SKM-1 (cell line): Measurements from ENCODE around the gene TAF6.
A peak's percentile ranks its signal among the peaks of the same experiment; 100 is the strongest.
"Not testable (repeated sequence)": the region's sequence is repeated elsewhere in the genome, so short reads cannot be mapped to it uniquely, and the experiment has no call there.

Experiments used
- DNase-seq: peaks from one replicate; lab custom pipeline; 2025; ENCODE audit not compliant: unreplicated experiment; lab: John Stamatoyannopoulos, UW

TAF6 gene

DNA sequence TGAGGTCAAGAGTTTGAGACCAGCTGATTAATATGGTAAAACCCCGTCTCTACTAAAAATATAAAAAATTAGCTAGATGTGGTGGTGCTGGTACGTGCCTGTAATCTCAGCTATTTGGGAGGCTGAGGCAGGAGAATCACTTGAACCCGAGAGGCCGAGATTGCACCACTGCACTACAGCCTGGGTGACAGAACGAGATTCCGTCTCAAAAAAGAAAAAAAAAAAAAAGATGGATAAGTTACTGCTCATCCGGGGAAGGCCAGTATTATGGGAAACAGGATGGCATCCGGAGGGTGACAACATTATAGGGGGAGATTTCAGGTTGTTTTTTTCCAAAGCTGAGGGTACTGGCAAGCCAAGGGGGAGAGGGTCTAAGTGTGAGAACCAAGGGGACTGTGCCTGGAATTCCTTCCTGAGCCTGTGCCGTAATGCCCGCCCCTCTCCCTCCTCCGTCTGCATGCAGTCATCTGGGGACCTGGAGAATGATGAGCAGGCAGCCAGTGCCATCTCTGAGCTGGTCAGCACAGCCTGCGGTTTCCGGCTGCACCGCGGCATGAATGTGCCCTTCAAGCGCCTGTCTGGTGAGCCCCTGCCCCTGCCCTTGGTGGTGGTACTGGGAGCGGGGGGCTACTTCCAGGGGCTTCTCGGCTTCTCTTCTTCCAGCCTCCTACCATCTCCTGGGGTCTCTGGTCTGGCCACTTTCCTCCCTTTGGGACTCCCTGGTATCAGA, 33.9 kb upstream of the TAF6 start:
- DNase-seq = no peak

DNA sequence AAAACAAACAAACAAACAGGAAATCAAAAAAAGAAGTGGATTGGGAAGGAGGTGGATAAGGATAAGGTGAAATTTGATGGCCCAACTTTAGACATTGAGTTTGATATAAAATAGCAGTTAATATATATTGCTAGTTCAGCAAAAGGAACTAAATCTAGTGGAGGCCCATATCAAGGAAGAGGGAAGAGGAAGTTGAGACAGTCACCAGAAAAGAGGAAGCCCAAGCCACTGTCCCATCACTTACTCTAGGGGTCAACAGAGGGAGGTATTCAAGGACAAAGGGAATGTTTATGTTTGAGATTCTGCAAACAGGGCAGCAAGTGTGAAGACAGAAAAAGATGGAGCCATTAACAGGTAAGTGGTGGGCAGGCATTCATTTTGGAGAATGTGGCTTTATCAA, 33.2 kb upstream of the TAF6 start:
- peak; percentile 89 for DNase-seq

DNA sequence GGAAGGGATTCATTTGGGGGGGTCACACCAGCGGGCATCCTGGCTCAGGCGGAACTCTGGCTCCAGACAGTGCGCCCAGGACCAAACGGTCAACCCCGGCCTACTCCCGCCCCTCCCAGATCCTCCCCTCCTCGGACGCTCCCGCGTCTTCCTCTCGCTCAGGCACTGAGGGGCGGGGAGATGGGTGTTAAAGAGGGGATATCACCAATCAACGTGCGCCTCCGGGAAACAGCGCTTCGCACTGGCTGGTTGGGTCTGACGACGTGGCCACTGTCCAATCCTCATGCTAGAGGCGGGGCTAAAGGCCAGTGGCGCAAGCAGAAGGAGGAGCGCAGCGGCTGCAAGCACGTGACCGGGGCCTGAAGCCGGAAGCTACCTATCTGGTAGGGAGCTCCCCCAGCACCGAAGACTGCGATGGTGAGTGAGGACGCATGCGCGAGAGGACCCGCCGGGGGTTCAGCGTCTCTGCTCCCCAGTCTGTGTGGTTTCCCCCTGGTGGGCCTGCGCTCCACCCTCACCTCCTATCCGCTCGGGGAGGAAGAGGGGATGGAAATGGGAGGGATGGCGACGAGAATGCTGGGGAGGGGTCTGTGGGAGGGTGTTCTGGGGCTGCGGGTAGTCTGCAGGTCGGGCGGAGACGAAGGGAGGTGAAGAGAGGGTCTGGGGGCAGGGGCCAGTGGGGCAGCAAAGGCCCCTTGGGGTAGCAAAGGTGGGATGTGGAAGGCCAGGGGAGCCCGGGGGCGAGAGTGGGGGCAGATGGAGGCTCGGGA, 29.6 kb upstream of the TAF6 start, which contains the start of gene LAMTOR4:
Gene LAMTOR4 (plus strand): TSS at position 360 of the 770 bp plus-strand sequence. CDS start 55 bp downstream, at position 415.
- DNase-seq = peak; percentile 99

DNA sequence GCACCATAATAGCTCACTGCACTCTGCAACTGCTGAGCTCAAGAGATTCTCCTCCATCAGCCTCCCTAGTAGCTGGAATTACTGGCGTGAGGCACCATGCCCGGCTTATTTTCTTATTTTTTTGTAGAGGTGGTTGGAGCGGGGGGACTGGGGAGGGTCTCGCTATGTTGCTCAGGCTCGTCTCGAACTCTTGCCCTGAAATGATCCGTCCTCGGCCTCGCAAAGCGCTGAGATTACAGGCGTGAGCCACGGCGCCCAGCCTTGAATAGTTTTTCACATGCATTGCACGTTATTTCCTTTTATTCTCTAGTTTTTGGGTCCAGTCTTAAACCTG, 29.0 kb upstream of the TAF6 start:
- no peak for DNase-seq

DNA sequence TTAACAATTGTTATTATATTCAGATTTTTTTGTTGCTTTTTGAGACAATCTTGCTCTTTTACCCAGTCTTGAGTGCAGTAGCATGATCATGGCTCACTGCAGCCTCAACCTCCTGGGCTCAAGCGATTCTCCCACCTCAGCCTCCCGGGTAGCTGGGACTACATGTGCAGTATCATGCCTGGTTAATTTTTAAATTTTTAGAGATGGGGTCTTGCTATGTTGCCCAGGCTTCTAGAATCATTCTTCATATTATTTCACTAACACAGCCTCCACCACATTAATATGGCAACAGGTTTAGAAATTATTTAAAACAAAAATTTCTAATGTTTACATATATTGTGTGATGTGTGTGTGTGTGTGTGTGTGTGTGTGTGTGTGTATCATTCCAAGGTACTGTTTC, 28.1 kb upstream of the TAF6 start:
- DNase-seq = no peak

DNA sequence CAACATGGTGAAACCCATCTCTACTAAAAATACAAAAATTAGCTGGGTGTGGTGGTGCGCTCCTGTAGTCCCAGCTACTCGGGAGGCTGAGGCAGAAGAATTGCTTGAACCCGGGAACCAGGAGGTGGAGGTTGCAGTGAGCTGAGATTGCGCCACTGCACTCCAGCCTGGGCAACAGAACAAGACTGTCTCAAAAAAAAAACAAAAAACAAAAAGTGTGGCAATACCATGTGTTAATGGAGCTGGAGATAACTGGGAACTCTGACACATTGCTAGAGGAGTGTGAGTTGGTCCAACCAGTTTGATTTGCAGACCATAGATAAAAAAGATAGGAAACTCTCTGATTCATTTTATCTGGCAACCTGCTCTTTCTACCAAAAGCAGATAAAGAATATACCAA, 27.2 kb upstream of the TAF6 start:
- not testable (repeated sequence) for DNase-seq

DNA sequence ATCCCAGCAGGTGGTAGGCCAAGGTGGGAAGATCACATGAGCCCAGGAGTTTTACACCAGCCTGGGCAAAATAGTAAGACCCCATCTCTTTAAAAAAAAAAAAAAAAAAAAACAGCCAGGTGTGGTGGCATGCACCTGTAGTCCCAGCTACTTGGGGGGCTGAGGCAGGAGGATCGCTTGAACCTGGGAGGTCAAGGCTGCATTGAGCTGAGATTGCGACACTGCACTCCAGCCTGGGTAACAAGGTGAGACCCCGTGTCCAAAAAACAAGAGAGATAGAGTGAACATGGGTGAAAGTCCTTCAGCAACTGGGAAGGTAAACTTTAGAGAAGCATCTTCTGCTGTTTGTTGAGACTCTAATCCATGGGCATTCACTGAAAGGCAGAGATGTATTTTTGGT, 23.3 kb upstream of the TAF6 start:
- no peak for DNase-seq

DNA sequence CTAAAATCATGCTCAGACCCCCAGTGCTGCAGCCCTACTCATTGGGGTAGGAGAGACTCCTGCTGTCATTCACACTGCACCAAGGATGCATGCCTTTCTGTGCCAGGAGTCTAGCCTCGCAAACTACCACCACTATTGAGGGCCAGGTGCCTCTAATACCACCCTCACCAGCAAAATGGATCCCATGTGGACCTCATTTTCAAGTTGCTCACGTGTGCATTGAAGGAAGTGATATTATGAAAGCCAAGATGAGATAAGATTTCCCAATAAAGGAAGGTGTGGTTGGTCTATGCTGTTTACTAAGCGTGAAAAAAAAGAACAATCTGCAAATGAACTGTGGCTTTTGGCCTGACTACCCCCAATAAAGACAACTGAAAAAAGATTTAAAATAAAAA, 22.4 kb upstream of the TAF6 start:
- peak; percentile 24 for DNase-seq

DNA sequence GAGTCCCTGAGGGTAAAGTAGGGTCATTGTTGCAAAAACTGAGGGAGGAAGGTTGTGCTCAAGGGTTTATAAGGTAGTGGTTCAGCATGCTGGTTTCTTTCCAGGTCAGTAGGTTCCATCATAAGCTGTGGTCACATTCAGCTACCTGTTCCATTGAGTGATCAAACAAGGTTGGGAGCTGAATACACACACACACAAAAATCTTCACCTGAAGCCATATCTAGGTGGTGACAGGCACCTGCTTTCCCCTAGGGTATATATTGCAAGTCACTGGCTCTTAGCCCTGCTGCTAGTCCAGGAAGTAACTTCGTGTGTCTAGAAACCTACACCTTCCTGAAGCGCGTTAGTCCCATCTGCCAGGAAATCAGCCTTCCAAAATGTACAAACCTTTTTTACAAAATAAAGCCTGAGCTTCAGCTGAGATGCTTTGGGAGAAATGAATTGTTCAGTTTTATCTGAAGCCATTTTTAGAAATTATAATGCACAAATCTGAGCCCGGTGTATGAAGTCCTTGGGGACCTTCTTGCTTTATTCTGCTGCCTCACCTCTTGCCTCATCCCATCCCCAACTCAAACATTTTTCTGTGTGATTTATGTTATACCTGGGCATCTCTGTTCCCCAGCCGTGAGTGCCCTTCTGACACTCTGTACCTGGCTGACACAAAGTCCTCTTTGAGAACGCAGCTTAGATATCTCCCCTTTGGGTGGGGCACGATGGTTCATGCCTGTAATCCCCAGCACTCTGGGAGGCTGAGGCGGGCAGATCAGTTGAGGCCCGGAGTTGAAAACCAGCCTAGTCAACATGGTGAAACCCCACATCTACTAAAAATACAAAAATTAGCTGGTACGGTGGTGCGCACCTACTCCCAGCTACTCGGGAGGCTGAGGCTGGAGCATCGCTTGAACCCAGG, 18.9 kb upstream of the TAF6 start:
- DNase-seq = no peak

DNA sequence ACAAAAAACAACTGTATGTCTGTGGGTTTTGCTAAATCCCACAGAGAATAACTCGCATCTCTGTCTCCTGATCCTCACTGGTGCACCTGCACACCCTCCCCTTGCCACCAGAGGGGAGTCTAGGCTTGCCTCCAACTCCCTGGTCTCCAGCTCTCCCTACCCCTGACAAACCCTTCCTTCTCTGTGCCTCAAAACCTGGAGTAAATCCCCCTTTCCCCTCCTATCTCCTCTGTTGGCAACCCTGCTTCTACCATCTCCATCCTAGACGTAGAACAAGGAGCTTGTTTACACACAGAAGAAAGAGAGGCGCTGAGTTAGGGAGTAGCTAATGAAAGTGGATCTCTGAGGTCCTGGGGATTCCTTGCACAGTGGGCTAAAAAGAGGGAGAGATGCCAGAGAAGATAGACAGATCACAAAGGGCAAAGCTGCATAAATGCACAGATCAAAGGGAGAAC, 13.6 kb upstream of the TAF6 start:
- peak; percentile 68 for DNase-seq

DNA sequence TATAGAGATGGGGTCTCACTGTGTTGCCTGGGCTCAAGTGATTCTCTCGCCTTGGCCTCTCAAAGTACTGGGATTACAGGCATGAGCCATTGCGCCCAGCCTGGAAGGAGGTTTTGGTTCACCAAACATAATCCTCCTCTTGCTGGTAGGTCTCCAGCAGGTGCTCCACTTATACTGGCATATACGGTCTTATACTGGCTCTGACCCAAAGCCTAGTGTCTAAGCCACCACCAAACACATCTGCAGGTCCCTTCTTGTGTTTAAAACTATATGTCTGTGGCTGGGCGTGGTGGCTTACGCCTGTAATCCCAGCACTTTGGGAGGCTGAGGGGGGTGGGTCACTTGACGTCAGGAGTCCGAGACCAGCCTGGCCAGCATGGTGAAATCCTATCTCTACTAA, 13.0 kb upstream of the TAF6 start:
- no peak for DNase-seq

DNA sequence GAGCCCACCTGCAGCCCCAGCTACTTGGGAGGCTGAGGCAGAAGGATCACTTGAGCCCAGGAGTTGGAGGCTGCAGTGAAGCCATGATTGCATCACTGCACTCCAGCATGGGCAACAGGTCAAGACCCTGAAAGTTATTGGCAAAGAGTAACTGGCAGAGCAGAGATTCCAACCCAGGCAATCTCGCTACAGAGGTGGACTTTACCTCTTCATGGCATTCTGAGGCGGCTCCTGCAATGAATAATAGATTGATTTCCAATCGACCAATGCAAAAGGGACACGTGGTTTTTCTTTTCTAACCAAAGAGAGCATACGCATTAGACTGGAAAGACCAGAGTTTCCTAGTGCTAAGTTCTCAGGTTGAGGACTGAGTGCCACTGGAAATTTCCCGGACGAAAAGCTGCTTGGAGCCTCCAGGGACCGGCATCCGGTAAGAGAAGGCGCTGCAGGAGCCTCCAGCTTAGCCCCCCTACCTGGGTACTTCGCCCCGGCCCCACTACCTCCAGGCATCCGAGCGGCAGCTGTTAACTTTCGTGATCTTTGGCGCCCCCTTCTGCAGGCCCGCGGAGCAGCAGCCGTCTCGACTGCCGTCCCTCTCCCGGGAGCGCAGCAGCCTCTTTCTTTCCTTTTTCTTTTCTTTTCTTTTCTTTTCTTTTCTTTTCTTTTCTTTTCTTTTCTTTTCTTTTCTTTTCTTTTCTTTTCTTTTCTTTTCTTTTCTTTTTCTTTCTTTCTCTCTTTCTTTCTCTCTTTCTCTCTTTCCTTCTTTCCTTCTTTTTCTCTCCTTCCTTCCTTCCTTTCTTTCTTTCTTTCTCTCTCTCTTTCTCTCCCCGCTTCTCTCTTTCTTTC, 11.7 kb upstream of the TAF6 start:
- DNase-seq = no peak

DNA sequence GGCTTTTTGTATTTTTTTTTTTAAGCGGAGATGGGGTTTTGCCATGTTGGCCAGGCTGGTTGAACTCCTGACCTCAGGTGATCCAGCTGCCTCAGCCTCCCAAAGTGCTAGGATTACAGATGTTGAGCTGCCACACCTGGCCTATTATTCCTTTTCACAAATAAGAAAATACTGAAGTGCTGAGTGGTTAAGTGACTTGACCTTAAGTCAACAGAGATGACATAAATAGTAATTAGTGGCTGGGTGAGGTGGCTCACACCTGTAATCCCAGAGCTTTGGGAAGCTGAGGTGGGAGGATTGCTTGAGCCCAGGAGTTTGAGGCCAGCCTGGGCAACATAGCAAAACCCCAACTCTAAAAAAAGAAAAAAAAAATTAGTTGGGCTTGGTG, 11.1 kb upstream of the TAF6 start:
- DNase-seq = not testable (repeated sequence)

DNA sequence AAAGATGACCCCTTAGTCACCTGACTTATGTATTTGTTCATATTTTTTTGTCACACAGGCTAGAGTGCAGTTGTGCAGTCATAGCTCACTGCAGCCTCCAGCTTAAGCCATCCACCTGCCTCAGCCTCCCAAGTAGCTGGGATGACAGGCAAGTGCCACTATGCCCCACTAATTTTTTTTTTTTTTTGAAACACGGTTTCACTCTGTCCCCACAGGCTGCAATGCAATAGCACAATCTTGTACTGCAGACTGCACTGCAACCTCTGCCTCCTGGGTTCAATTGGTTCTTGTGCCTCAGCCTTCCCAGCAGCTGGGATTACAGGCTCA, 9.4 kb upstream of the TAF6 start:
- DNase-seq = no peak

DNA sequence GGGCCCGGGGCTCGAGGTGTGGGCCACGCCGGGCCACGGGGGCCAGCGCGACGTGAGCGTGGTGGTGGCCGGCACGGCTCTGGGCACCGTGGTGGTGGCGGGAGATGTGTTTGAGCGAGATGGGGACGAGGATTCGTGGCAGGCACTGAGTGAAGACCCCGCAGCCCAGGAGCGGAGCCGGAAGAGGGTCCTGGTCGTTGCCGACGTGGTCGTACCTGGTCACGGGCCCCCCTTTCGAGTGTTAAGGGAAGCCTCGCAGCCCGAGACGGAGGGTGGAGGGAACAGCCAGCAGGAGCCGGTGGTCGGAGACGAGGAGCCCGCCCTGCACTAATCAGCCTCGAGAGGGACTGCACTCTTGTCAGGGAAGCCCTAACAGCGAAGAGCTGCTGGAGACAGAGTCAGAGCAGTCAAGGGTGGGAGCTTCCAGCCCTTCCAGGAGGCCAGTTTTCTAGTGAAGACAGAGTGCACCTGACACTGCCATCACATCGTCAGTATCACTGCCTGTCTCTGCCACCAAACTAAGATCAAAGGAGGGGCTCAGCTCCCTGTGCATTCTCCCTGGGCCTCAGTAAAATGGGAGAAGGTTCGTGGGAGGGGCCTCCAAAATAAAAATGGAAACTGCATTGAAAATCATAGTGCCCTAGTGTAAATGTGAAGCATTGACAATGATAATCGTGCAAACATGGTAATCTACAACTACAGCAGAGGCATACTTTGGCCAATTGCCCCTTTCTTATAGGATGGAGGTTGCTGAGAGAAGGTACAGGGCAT, 8.9 kb upstream of the TAF6 start:
- no peak for DNase-seq

DNA sequence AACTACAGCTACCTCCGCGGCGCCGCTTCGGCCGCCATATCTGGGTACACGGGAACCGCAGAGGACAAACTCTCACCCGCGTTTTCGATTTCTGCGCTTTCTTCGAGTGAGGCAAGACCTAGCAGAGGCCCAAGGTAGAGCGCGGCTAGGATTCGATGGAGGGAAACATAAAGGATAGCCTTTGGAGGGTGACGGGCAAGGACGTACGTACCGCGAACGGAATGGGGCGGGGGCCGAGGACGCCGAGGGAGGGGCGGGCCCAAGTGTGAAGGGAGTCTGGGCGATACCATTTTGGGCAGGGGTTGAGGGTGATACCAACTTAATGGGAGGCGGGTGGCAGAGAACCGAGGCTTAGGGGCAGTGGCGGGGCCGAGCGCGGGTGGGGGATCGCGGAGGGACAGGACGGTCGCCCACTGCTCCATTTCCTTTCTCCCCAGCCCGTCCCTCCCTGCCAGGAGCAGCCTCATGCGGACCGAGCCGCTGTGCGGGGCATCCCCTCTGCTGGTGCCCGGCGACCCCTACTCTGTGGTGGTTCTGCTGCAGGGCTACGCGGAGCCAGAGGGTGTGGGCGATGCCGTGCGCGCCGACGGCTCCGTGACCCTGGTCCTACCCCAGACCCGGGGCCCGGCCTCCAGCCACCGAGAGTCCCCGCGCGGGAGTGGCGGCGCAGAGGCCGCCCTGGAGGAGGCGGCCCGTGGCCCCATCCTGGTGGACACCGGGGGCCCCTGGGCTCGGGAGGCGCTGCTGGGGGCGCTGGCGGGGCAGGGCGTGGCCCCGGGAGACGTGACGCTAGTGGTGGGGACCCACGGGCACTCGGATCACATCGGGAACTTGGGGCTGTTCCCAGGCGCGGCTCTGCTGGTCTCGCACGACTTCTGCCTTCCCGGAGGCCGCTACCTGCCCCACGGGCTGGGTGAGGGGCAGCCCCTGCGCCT, 8.0 kb upstream of the TAF6 start, which contains the start of gene MBLAC1:
Gene MBLAC1 (plus strand): TSS at position 37 of the 935 bp plus-strand sequence. CDS start 429 bp downstream, at position 466.
- DNase-seq = peak; percentile 81

DNA sequence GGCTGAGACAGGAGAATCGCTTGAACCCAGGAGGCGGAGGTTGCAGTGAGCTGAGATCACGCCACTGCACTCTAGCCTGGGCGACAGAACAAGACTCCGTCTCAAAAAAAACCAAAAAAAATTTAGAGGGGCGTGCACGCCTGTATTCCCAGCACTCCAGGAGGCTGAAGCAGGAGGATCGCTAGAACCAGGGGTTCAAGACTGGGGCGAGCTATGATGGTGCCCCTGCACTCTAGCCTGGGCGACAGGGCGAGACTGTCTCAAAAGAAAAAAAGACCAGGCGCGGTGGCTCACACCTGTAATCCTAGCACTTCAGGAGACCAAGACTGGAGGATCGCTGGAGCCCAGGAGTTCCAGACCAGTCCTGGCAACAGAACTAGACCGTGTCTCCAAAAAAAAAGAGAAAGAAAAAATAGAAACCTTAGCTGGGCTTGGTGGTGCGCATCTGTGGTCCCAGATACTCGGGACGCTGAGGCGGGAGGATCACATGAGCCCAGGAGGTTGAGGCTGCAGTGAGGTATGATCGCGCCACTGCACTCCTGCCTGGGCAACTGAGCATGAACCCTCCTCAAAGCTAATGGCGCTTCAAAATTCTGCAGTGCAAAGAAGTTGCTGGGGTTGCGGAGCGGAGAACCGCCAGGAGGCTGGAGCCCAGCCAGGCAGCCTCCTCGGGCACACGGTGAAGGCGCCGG, 7.2 kb upstream of the TAF6 start:
- no peak for DNase-seq
